Jurkat, Clone E6-1 (cell line): ENCODE results near the gene PKNOX1. TPM values are rescaled to one million over a fixed set of nuclear protein-coding genes. Genes with fewer than 3 reads are reported as not detected.
A peak's percentile ranks its signal among the peaks of the same experiment; 100 is the strongest.
"Not testable (repeated sequence)": the region's sequence is repeated elsewhere in the genome, so short reads cannot be mapped to it uniquely, and the experiment has no call there.

Source experiments
- DNase-seq: peaks from one replicate; pipeline ENCODE4 v3.0.0-alpha.2; 2011; ENCODE audit warnings: low read depth, low spot score
- H3K4me3 ChIP-seq: 2 replicates; pipeline ENCODE4 v1.5.1; 2011; ENCODE audit warnings: mild to moderate bottlenecking, low read length, control low read depth, moderate library complexity
- polyA plus RNA-seq: library from polyadenylated mRNA; unstranded; fragments of >200 nt; gene quantifications from one replicate; pipeline ENCODE4 v1.2.1, GENCODE V29; 2012; ENCODE audit warnings: missing spikeins; ENCODE audit not compliant: insufficient read length, insufficient read depth

The PKNOX1 gene
- polyA plus RNA-seq: 18.3 TPM

DNA sequence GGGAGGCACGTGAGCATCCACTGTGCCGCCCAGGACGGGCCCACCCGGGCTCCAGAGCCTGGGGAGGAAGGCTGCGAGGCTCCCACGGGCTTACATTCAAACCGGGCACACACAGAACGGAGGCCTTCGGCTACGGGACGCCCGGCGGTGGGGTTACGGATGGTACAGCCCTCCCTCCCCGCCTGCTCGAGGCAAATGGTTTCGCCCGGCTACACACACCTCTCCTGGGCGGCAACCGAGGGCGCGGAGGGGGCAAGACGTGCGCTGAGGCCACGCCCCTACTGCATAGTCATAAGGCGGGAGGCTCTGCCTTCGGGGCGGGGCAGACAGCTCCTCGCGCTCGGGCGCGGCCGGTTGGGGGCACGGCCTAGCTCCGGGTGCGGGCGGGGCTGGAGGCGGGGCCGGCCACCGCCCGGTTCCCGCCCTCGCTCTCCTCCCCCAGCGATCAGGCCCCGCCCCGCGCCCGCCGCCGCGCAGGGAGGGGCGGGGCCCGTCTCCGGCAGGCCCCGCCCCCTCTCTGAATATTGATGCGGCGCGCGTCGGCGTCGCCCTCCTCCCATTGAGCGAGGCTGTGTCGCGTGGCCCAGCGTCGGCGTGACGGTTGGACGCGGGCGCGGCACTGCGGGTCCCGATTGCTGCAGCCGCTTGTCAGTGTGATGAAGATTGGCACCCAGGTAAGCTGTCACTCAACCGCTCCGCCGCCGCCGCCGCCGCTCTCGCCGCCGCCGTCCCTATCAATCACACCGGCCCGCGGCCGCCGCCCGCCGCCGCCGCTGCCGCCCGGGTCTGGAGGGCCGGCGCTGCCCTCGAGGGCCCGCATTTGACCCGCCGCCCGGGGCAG lies at the start of gene PKNOX1:
PKNOX1 (plus strand) TSS at position 572 of the 841 bp plus-strand sequence. CDS start 29,820 bp downstream, outside the sequence.
- peak; percentile 97 for DNase-seq
- H3K4me3 ChIP-seq: peak within 1 kb of the TSS; percentile 90

DNA sequence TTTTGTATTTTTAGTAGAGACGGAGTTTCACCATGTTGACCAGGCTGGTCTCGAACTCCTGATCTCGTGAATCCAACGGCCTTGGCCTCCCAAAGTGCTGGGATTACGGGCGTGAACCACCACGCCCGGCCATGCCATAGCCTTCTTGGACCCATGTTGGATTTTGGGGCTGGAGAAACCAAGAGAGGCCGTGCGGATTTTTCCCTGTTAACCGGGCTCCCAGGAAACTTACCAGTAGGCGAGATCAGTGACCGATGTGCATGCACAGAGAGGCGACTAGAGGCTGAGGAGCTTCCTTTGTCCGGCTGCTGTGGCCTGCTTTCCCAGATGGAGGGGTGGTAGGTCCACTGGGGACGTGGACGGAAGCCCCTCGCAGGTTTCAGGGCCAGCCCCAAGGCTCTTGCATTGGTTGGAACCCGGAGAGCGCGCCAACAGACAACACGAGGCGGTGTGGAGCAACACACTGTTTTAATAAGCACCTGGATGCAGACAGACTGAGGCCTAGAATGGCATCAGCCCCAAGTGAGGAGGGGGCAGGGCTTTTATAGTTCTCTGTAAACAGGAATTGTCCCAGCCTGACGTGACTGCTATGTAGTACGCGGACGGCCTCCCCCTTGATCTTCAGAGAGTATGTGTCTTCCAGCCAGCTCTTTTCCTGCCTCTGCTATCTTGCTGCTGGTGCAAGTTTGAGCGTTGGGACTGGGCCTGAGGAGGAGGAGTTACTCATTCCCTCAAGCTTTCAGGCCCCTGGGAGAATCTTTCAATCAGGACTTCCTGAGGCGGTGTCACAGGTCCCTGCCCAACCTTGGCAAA lies 49.0 kb upstream of the PKNOX1 start, which contains the start of gene ERVH48-1:
ERVH48-1 (minus strand) TSS at position 517 of the 813 bp plus-strand sequence. CDS start 6,624 bp downstream, outside the sequence.
- DNase-seq: peak; percentile 60
- peak within 1 kb of the TSS; percentile 46; the same call in 1 of the 2 replicates for H3K4me3 ChIP-seq

DNA sequence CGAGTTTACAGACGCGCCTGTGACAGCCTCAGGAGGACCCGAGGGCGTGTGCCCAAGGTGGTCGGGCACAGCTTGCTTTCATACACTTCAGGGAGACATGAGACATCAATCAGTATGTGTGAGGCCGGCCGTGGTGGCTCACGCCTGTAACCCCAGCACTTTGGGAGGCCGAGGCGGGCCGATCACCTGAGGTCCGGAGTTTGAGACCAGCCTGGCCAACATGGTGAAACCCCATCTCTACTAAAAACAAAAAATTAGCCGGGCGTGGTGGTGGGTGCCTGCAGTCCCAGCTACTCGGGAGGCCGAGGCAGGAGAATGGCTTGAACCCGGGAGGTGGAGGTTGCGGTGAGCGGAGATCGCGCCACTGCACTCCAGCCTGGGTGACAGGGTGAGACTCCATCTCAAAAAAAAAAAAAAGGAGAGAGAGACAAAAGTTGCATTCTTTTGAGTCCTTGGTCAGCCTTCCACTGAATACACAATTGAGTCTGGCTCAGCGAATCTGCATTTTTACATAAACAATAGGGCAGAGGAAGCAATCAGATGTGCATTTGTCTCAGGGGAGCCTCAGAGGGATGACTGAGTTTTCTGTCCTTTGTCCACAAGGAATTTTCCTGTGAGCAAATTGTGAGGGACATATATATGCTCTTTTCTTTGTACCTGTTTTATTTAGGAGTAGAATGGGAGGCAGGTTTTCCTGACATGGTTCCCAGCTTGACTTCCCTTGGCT lies 46.7 kb upstream of the PKNOX1 start:
- not testable (repeated sequence) for H3K4me3 ChIP-seq, DNase-seq

GRCh38 chr21:42929969-42930368 lies 44.4 kb upstream of the PKNOX1 start:
- DNase-seq: no peak
- H3K4me3 ChIP-seq: no peak overlapping the region

GRCh38 chr21:42931560-42932235 lies 42.7 kb upstream of the PKNOX1 start:
- H3K4me3 ChIP-seq: no peak overlapping the region
- no peak for DNase-seq

DNA sequence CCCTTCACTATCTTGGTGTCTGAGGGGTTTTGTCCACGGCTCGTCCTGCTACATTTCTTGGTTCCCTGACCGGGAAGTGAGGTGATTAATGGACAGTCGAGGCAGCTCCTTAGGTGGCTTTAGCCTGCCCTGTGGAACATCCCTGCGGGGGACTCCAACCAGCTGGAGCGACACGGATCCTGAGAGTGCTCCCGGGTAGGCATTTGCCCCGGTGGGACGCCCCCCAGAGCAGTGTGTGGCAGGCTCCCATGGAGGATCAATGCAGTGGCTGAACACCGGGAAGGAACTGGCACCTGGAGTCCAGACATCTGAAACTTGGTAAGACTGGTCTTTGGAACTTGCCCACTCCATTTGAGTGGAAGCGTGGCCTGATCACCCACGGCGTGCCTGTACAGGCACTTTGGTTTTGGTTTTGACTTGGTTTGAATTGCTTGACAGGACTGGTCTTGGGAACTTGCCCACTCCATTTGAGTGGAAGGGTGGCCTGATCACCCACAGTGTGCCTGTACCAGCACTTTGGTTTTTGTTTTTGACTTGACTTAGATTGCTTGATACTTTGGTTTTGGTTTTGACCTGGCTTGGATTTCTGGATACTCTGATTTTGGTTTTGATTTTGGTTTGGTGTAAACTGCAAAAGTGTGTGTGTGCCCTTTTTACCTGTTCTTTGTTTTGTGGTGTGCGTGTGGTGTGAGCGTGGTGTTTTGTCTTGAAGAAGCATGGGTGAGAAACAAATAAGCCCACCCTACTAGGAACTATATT lies 41.8 kb upstream of the PKNOX1 start:
- not testable (repeated sequence) for H3K4me3 ChIP-seq, DNase-seq

GRCh38 chr21:42933137-42933970 lies 41.0 kb upstream of the PKNOX1 start:
- DNase-seq, H3K4me3 ChIP-seq: not testable (repeated sequence)

DNA sequence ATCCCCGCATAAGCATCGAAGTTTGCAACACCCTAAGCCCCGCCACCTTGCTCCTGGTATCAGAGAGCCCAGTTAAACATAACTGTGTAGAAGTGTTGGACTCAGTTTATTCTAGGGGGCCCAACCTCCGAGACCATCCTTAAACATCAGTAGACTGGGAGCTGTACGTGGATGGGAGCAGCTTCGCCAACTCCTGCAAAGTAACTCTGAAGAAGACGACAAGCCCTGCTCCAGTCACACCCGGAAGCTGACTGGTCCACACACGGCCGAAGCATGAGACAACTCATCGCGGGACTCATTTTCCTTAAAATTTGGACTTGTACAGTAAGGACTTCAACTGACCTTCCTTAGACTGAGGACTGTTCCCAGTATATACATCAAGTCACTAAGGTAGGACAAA lies 40.4 kb upstream of the PKNOX1 start:
- not testable (repeated sequence) for DNase-seq

DNA sequence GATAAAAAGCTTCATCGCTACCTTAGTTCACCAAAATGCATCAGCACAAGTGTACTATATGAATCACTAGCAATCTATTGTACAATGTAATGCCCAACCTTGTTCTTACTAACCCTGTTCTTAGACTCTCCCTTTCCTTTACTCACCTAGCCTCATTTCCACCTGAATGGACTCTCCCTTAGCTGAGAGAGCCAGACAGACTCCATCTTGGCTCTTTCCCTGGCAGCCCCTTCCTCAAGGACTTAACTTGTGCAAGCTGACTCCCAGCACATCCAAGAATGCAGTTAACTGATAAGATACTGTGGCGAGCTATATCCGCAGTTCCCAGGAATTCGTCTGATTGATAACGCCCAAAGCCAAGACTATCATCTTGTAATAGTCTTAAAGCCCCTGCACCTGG lies 38.0 kb upstream of the PKNOX1 start:
- DNase-seq: not testable (repeated sequence)

More for the DNA sequence above, 40.4 kb upstream of the PKNOX1 start:
- H3K4me3 ChIP-seq: not testable (repeated sequence)

DNA sequence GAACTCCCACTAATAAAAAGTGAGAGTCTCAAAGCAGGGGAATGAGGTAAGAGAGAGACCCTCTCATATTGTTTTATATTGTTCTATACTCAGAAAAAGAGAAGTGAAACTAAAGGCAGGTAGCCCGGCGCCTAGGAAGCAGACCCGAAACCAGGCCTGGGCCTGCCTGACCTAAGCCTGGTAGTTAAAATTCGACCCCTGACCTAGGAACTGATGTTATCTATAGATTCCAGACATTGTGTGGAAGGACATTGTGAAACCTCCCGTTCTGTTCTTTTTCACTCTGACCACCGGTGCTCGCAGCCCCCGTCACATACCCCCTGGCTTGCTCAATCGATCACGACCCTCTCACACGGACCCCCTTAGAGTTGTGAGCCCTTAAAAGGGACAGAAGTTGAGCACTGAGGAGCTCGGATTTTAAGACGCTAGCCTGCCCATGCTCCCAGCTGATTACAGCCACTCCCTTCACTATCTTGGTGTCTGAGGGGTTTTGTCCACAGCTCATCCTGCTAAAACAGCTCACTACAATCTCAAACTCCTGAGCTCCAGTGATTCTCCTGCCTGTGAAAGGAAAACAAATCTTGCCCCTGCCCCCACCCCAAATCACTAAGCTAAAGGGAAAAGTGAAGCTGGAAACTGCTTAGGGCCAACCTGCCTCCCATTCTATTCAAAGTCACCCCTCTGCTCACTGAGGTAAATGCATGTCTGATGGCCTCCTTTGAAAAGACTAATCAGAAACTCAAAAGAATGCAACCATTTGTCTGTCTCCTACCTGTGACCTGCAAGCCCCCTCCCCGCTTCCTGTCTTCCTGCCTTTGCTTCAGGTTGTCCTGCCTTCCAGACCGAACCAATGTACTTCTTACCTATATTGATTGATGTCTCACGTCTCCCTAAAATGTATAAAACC lies 37.1 kb upstream of the PKNOX1 start:
- H3K4me3 ChIP-seq, DNase-seq: not testable (repeated sequence)

More for the DNA sequence above, 38.0 kb upstream of the PKNOX1 start:
- not testable (repeated sequence) for H3K4me3 ChIP-seq

DNA sequence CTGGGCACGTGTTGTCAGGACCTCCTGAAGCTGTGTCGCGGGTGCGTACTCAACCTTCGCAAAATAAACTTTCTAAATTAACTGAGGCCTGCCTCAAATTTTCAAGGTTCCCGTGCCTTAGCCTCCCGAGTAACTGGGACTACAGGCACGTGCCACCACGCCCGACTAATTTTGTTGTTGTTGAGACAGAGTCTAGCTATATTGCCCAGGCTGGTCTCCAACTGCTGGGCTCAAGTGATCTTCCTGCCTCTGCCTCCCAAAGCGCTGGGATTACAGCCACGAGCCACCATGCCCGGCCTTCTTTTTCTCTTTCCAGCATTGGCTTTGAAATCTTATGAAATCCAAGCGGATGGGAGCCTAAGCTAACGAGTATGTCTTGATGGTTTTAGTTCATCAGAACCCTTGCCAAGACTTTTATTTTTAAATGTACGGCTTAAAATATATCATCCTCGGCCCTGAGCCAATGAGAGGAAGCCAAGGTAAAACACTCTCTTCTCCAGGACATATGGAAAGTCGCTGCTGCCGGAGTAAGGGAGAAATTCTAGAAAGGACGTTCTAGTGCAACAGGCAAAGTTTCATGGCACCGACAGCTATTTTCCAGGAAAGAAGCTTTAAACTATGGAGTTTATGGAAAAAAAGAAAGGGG lies 36.3 kb upstream of the PKNOX1 start:
- no peak for DNase-seq
- no peak overlapping the region for H3K4me3 ChIP-seq

DNA sequence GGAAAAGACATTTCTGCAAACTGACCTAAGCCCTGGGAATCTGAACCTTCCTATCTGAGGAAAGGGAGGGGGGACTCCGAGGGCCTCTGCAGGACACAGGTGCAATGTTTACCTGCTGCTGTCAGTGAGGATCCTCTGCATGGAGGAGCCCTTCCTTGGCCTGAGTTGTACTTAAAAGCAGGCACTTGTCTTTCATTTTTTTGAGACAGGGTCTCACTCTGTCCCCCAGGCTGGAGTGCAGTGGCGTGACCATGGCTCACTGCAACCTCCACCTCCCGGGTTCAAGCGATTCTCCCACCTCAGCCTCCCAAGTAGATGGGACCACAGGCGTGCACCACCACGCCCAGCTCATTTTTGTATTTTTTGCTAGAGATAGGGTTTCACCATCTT lies 35.8 kb upstream of the PKNOX1 start:
- not testable (repeated sequence) for DNase-seq, H3K4me3 ChIP-seq

- no peak for DNase-seq
- H3K4me3 ChIP-seq: no peak overlapping the region
Measured at GRCh38 chr21:42939582-42940413, 34.6 kb upstream of the PKNOX1 start.

- no peak for DNase-seq
- H3K4me3 ChIP-seq: no peak overlapping the region
Measured at GRCh38 chr21:42941696-42942085, 32.7 kb upstream of the PKNOX1 start.

GRCh38 chr21:42942244-42942643 lies 32.1 kb upstream of the PKNOX1 start:
- DNase-seq: no peak
- H3K4me3 ChIP-seq: no peak overlapping the region
